ENCODE data around the gene MSH2.
"Not testable (repeated sequence)": the region's sequence is repeated elsewhere in the genome, so short reads cannot be mapped to it uniquely, and the experiment has no call there.

The MSH2 gene

DNA sequence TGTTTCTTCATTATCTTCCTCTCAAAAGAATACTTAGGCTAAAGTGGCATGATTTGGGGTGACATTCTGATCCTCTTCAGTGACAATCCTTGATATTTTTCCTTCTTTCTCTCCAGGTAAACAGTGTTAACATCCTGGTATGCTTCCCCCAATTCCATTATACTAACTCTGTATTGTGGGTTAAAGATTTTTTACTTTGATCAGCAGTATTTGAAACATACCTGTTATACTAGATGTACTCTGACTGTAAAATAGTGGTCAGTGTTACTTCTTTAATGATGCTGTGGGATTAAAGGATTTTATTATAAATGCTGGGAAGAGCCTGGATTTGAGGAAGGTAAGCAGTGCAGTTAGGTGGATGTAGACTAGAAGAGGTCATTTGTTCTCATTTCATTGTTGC lies 48.8 kb downstream of the MSH2 start:
- no peaks in the 10 kb centered on the region for H3K4me1 ChIP-seq (ENCODE audit: insufficient read depth, low read length)
- no peak overlapping the region for H3K4me3 ChIP-seq (ENCODE audit: low read length)
- no peaks in the 10 kb centered on the region for H3K9me3 ChIP-seq (ENCODE audit: insufficient read depth, low read depth, low read length)
- no peak overlapping the region for H3K9ac ChIP-seq (ENCODE audit: low read depth, low read length)
- H3K27ac ChIP-seq (ENCODE audit: low read length) = no peak overlapping the region
- H3K27me3 ChIP-seq (ENCODE audit: insufficient read depth, low read length) = no peaks in the 10 kb centered on the region
- peaks cover 85% of the 10 kb centered on the region for H3K36me3 ChIP-seq (ENCODE audit: insufficient read depth, low read depth, low read length)

GRCh38 chr2:47452761-47453160 lies 49.8 kb downstream of the MSH2 start:
- Histone ChIP-seq H3K36me3 (ENCODE audit: insufficient read depth, low read depth, low read length) (peaks cover 83% of the 10 kb centered on the region), H3K9me3 (ENCODE audit: insufficient read depth, low read depth, low read length) (no peaks in the 10 kb centered on the region), H3K27me3 (ENCODE audit: insufficient read depth, low read length) (no peaks in the 10 kb centered on the region), H3K4me1 (ENCODE audit: insufficient read depth, low read length) (no peaks in the 10 kb centered on the region), H3K27ac (ENCODE audit: low read length) (no peak overlapping the region), H3K4me3 (ENCODE audit: low read length) (no peak overlapping the region), H3K9ac (ENCODE audit: low read depth, low read length) (no peak overlapping the region)

- H3K27me3 ChIP-seq (ENCODE audit: insufficient read depth, low read length); H3K4me3 ChIP-seq (ENCODE audit: low read length); H3K9me3 ChIP-seq (ENCODE audit: insufficient read depth, low read depth, low read length); H3K27ac ChIP-seq (ENCODE audit: low read length); H3K4me1 ChIP-seq (ENCODE audit: insufficient read depth, low read length); H3K9ac ChIP-seq (ENCODE audit: low read depth, low read length): not testable (repeated sequence)
- H3K36me3 ChIP-seq (ENCODE audit: insufficient read depth, low read depth, low read length) = peaks cover 71% of the 10 kb centered on the region
Measured at GRCh38 chr2:47454818-47455217, 51.9 kb downstream of the MSH2 start.

DNA sequence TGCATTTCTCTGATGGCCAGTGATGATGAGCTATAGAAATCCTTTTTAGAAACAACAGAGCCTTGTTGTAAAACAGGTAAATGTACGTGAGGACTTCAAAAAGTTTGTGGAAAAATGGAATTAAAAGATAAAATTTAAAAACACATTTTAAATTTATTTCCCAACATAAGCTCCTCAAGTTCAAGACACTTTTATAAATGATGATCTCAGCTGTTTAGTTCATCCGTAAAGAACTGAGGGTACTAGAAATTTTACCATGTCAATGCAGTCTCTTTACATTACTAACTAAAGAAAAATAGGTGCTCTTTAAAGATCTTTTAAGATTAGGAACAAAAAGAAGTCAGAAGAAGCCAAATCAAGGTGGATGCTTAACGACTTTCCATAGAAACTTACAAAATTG lies 52.5 kb downstream of the MSH2 start:
- H3K36me3 ChIP-seq (ENCODE audit: insufficient read depth, low read depth, low read length) = peaks cover 73% of the 10 kb centered on the region
- H3K4me3 ChIP-seq (ENCODE audit: low read length) = no peak overlapping the region
- no peak overlapping the region for H3K9ac ChIP-seq (ENCODE audit: low read depth, low read length)
- H3K27me3 ChIP-seq (ENCODE audit: insufficient read depth, low read length) = no peaks in the 10 kb centered on the region
- H3K9me3 ChIP-seq (ENCODE audit: insufficient read depth, low read depth, low read length) = no peaks in the 10 kb centered on the region
- H3K4me1 ChIP-seq (ENCODE audit: insufficient read depth, low read length) = no peaks in the 10 kb centered on the region
- no peak overlapping the region for H3K27ac ChIP-seq (ENCODE audit: low read length)

DNA sequence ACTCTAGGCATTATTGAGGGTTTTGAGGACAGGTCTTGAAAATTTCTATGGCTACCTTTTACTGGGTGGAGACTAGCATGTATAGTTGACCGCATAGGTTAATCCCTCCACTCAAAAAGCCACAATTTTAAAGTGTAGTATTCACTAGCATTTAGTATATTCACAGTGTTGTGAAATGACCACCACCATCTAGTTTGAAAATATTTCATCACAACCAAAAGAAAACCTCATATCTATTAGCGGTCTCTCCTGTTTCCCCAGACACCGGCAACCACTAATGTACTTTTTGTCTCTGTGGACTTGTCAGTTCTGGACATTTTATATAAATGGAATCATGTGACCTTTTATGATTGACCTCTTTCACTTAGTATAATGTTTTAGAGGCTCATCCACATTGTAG lies 53.9 kb downstream of the MSH2 start:
- Histone ChIP-seq H3K9me3 (ENCODE audit: insufficient read depth, low read depth, low read length) (no peaks in the 10 kb centered on the region), H3K4me1 (ENCODE audit: insufficient read depth, low read length) (no peaks in the 10 kb centered on the region), H3K27me3 (ENCODE audit: insufficient read depth, low read length) (no peaks in the 10 kb centered on the region), H3K36me3 (ENCODE audit: insufficient read depth, low read depth, low read length) (peaks cover 68% of the 10 kb centered on the region), H3K27ac (ENCODE audit: low read length) (no peak overlapping the region), H3K4me3 (ENCODE audit: low read length) (no peak overlapping the region), H3K9ac (ENCODE audit: low read depth, low read length) (no peak overlapping the region)

DNA sequence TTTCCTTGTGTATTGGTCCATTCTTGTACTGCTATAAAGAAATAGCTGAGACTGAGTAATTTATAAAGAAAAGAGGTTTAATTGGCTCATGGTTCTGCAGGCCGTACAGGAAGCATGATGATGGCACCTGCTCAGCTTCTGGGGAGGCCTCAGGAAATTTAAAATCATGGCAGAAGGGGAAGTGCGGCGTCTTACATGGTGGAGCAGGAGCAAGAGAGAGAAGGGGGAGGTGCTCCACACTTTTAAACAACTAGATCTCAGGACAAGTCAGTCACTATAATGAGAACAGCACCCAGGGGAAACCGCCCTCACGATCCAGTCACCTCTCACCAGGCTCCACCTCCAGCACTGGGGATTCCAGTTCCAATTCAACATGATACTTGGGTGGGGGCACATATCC lies 54.3 kb downstream of the MSH2 start:
- no peaks in the 10 kb centered on the region for H3K9me3 ChIP-seq (ENCODE audit: insufficient read depth, low read depth, low read length)
- H3K36me3 ChIP-seq (ENCODE audit: insufficient read depth, low read depth, low read length) = peaks cover 70% of the 10 kb centered on the region
- no peaks in the 10 kb centered on the region for H3K27me3 ChIP-seq (ENCODE audit: insufficient read depth, low read length)
- H3K4me1 ChIP-seq (ENCODE audit: insufficient read depth, low read length) = no peaks in the 10 kb centered on the region
- H3K9ac ChIP-seq (ENCODE audit: low read depth, low read length) = no peak overlapping the region
- H3K27ac ChIP-seq (ENCODE audit: low read length) = no peak overlapping the region
- no peak overlapping the region for H3K4me3 ChIP-seq (ENCODE audit: low read length)

GRCh38 chr2:47459021-47459420 lies 56.1 kb downstream of the MSH2 start:
- H3K36me3 ChIP-seq (ENCODE audit: insufficient read depth, low read depth, low read length) = peaks cover 73% of the 10 kb centered on the region

DNA sequence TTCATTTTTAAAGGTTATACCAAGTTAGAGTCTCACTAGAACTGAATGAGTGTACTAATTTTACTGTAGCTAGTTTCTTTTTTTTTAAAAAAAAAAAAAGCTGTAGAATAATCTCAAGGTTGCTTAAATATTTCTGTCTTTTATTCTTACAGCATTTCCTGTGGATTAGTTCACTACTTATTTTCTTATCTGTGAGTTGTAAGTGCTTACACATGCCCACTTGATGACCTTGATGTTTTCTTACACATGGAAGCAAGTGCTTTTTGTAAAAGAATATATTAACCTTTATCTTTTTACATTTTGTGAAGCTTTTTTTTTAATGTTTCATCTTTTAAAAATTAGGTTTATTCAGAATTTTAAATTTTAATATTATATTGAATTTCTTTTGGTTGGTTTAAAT lies 57.8 kb downstream of the MSH2 start:
- no peak overlapping the region for H3K27ac ChIP-seq (ENCODE audit: low read length)
- H3K27me3 ChIP-seq (ENCODE audit: insufficient read depth, low read length) = no peaks in the 10 kb centered on the region
- H3K9me3 ChIP-seq (ENCODE audit: insufficient read depth, low read depth, low read length) = no peaks in the 10 kb centered on the region
- H3K4me3 ChIP-seq (ENCODE audit: low read length) = no peak overlapping the region
- peaks cover 81% of the 10 kb centered on the region for H3K36me3 ChIP-seq (ENCODE audit: insufficient read depth, low read depth, low read length)
- H3K9ac ChIP-seq (ENCODE audit: low read depth, low read length) = no peak overlapping the region
- H3K4me1 ChIP-seq (ENCODE audit: insufficient read depth, low read length) = peaks cover 5% of the 10 kb centered on the region; the same call in 1 of the 2 replicates

More at GRCh38 chr2:47459021-47459420, 56.1 kb downstream of the MSH2 start:
- Histone ChIP-seq H3K4me3 (ENCODE audit: low read length) (no peak overlapping the region), H3K4me1 (ENCODE audit: insufficient read depth, low read length) (no peaks in the 10 kb centered on the region), H3K27me3 (ENCODE audit: insufficient read depth, low read length) (no peaks in the 10 kb centered on the region), H3K9me3 (ENCODE audit: insufficient read depth, low read depth, low read length) (no peaks in the 10 kb centered on the region), H3K27ac (ENCODE audit: low read length) (no peak overlapping the region), H3K9ac (ENCODE audit: low read depth, low read length) (no peak overlapping the region)

GRCh38 chr2:47471429-47472116 lies 68.6 kb downstream of the MSH2 start:
- Histone ChIP-seq H3K9ac (ENCODE audit: low read depth, low read length) (no peak overlapping the region), H3K4me1 (ENCODE audit: insufficient read depth, low read length) (no peaks in the 10 kb centered on the region), H3K9me3 (ENCODE audit: insufficient read depth, low read depth, low read length) (no peaks in the 10 kb centered on the region), H3K27ac (ENCODE audit: low read length) (no peak overlapping the region), H3K36me3 (ENCODE audit: insufficient read depth, low read depth, low read length) (peaks cover 97% of the 10 kb centered on the region), H3K4me3 (ENCODE audit: low read length) (no peak overlapping the region), H3K27me3 (ENCODE audit: insufficient read depth, low read length) (no peaks in the 10 kb centered on the region)

GRCh38 chr2:47479863-47480262 lies 76.9 kb downstream of the MSH2 start:
- H3K4me1 ChIP-seq (ENCODE audit: insufficient read depth, low read length) = peaks cover 8% of the 10 kb centered on the region
- H3K9me3 ChIP-seq (ENCODE audit: insufficient read depth, low read depth, low read length) = no peaks in the 10 kb centered on the region
- no peak overlapping the region for H3K9ac ChIP-seq (ENCODE audit: low read depth, low read length)
- no peak overlapping the region for H3K27ac ChIP-seq (ENCODE audit: low read length)
- H3K4me3 ChIP-seq (ENCODE audit: low read length) = no peak overlapping the region
- H3K36me3 ChIP-seq (ENCODE audit: insufficient read depth, low read depth, low read length) = peaks cover 91% of the 10 kb centered on the region
- no peaks in the 10 kb centered on the region for H3K27me3 ChIP-seq (ENCODE audit: insufficient read depth, low read length)

DNA sequence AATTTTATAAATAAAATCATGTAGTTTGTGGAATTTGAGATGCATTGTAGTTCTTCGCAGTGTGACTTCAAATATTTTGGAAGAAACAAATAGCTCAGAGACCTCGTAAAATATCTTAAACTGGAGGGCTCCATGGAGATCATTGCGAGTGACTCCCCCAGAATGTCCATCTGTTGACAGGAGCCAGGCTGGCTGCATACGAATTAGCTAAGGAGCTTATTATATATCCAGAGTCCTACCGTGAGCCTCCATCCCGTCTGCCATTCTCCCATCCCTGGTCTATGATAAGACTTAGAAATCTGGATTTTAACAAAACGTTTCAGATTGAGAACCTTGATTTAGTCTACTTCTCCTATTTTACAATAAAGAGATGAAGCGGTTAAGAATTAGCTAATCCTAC lies 80.2 kb downstream of the MSH2 start:
- no peaks in the 10 kb centered on the region for H3K27me3 ChIP-seq (ENCODE audit: insufficient read depth, low read length)
- H3K4me1 ChIP-seq (ENCODE audit: insufficient read depth, low read length) = peaks cover 8% of the 10 kb centered on the region
- peaks cover 73% of the 10 kb centered on the region for H3K36me3 ChIP-seq (ENCODE audit: insufficient read depth, low read depth, low read length)

GRCh38 chr2:47484396-47484795 lies 81.4 kb downstream of the MSH2 start:
- Histone ChIP-seq H3K4me3 (ENCODE audit: low read length) (no peak overlapping the region), H3K27me3 (ENCODE audit: insufficient read depth, low read length) (no peaks in the 10 kb centered on the region), H3K9me3 (ENCODE audit: insufficient read depth, low read depth, low read length) (no peaks in the 10 kb centered on the region), H3K9ac (ENCODE audit: low read depth, low read length) (no peak overlapping the region), H3K27ac (ENCODE audit: low read length) (no peak overlapping the region), H3K36me3 (ENCODE audit: insufficient read depth, low read depth, low read length) (peaks cover 61% of the 10 kb centered on the region), H3K4me1 (ENCODE audit: insufficient read depth, low read length) (peaks cover 3% of the 10 kb centered on the region)

More for the DNA sequence above, 80.2 kb downstream of the MSH2 start:
- Histone ChIP-seq H3K27ac (ENCODE audit: low read length) (no peak overlapping the region), H3K9me3 (ENCODE audit: insufficient read depth, low read depth, low read length) (no peaks in the 10 kb centered on the region), H3K4me3 (ENCODE audit: low read length) (no peak overlapping the region), H3K9ac (ENCODE audit: low read depth, low read length) (no peak overlapping the region)
